SK-N-SH treated with all-trans-retinoic acid at 6 μM for 48 hours (cell line): ENCODE measurements around the gene KCNA2.

ENCODE experiments used
- ARNTL ChIP-seq: fragments of 450-650 bp; formaldehyde crosslinking; IDR thresholded peaks from 2 replicates; pipeline ENCODE4 v1.5.0; 2020; ENCODE audit warnings: low read depth, mild to moderate bottlenecking, moderate library complexity, borderline replicate concordance
- BACH2 ChIP-seq: fragments of 250-450 bp; sonication (Bioruptor Pico); IDR thresholded peaks from 2 replicates; pipeline ENCODE4 v1.9.0; 2021; ENCODE audit warnings: mild to moderate bottlenecking, borderline replicate concordance
- CSDC2 ChIP-seq: fragments of 250-450 bp; sonication (Bioruptor Pico); IDR thresholded peaks from 2 replicates; pipeline ENCODE4 v1.5.0; 2020; ENCODE audit warnings: mild to moderate bottlenecking, moderate library complexity
- ESRRG ChIP-seq: fragments of 250-450 bp; sonication (Bioruptor Pico); IDR thresholded peaks from 2 replicates; pipeline ENCODE4 v1.6.1; 2021; ENCODE audit warnings: mild to moderate bottlenecking
- GLIS3 ChIP-seq: fragments of 250-450 bp; sonication (Bioruptor Pico); IDR thresholded peaks from 2 replicates; pipeline ENCODE4 v1.5.0; 2020; ENCODE audit warnings: mild to moderate bottlenecking, moderate library complexity
- PATZ1 ChIP-seq: fragments of 250-450 bp; sonication (Bioruptor Pico); IDR thresholded peaks from 2 replicates; pipeline ENCODE4 v1.8.0; 2020; ENCODE audit warnings: mild to moderate bottlenecking, moderate library complexity, borderline replicate concordance
- RARB ChIP-seq: fragments of 250-450 bp; sonication (Bioruptor Pico); IDR thresholded peaks from 2 replicates; pipeline ENCODE4 v1.8.0; 2021; ENCODE audit warnings: mild to moderate bottlenecking, moderate library complexity
- TOX ChIP-seq: fragments of 250-450 bp; sonication (Bioruptor Pico); IDR thresholded peaks from 2 replicates; pipeline ENCODE4 v1.8.0; 2021; ENCODE audit warnings: mild to moderate bottlenecking, moderate library complexity, borderline replicate concordance
- ZFP30 ChIP-seq: fragments of 450-650 bp; formaldehyde crosslinking; IDR thresholded peaks from 2 replicates; pipeline ENCODE4 v1.5.0; 2022; ENCODE audit warnings: mild to moderate bottlenecking, moderate library complexity
- ZNF565 ChIP-seq: fragments of 450-650 bp; formaldehyde crosslinking; conservative IDR thresholded peaks from 2 replicates; pipeline ENCODE4 v1.5.0; 2020; ENCODE audit warnings: low read depth, mild to moderate bottlenecking, moderate library complexity

GRCh38 chr1:110561596-110561995, 44.6 kb downstream of the KCNA2 start:
- TF ChIP-seq ZFP30 (CRISPR knock-in tag), result no peak
- TF ChIP-seq ESRRG (CRISPR knock-in tag), result no peak
- TF ChIP-seq BACH2 (CRISPR knock-in tag), result no peak
- TF ChIP-seq GLIS3, result no peak
- no peak for TF ChIP-seq TOX (CRISPR knock-in tag)
- TF ChIP-seq PATZ1 (CRISPR knock-in tag), result no peak
- TF ChIP-seq ARNTL (CRISPR knock-in tag), result no peak
- TF ChIP-seq RARB (CRISPR knock-in tag), result no peak
- no peak for TF ChIP-seq ZNF565 (CRISPR knock-in tag)
- no peak for TF ChIP-seq CSDC2 (CRISPR knock-in tag)
